Left kidney (tissue), 2 donors: ENCODE results near the gene TNS1. TPM values are rescaled to one million over a fixed set of nuclear protein-coding genes. Genes with fewer than 3 reads are reported as not detected.
A peak's percentile ranks its signal among the peaks of the same experiment; 100 is the strongest.

Experiments
- DNase-seq: peaks from one replicate; pipeline ENCODE4 v3.0.0-alpha.2; 2013
- polyA plus RNA-seq: library from polyadenylated mRNA; unstranded; fragments of 120-200 nt; gene quantifications from one replicate; pipeline ENCODE4 v1.2.1, GENCODE V29; 2013; ENCODE audit not compliant: insufficient read length

The TNS1 gene
- polyA plus RNA-seq, 1 donor, result 64.9 TPM

DNA sequence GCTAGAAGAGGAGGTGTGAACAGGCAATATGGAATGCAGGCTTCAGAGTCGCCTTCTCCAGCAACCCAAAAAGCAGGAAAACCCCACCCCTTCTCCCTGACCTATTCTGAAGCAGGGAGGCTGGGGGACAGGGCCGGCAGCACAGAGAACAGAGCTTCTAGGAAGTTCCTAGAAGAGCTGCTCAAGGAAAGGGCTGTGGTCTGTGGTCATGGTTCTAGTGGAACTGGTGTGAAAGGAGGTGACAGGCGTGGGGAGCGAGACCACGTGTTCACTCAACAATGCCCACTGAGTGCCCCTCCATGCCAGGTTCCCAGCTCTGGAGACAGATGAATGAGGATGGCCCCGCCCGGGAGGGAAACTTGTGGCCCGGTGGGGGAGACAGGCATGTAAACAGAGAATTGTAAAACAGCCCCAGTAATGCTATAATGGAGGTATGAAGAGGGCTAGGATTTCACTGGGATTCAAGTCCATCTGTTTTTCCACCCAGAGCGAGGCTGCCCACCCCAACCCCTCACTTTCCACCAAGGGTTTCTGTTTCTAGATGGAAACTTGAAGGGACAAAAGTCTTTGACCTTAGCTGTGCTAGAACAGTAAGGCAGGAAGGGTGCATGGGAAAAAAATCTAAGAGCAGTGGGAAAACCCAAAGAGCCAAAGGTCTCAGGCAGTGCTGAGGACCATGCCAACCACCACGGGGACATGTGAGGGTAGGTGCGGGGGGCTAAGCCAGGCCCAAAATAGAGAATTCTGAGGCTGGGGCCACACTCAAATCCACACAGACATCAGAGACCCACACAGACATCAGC is 71.8 kb downstream of the TNS1 start:
- DNase-seq, result no peak

DNA sequence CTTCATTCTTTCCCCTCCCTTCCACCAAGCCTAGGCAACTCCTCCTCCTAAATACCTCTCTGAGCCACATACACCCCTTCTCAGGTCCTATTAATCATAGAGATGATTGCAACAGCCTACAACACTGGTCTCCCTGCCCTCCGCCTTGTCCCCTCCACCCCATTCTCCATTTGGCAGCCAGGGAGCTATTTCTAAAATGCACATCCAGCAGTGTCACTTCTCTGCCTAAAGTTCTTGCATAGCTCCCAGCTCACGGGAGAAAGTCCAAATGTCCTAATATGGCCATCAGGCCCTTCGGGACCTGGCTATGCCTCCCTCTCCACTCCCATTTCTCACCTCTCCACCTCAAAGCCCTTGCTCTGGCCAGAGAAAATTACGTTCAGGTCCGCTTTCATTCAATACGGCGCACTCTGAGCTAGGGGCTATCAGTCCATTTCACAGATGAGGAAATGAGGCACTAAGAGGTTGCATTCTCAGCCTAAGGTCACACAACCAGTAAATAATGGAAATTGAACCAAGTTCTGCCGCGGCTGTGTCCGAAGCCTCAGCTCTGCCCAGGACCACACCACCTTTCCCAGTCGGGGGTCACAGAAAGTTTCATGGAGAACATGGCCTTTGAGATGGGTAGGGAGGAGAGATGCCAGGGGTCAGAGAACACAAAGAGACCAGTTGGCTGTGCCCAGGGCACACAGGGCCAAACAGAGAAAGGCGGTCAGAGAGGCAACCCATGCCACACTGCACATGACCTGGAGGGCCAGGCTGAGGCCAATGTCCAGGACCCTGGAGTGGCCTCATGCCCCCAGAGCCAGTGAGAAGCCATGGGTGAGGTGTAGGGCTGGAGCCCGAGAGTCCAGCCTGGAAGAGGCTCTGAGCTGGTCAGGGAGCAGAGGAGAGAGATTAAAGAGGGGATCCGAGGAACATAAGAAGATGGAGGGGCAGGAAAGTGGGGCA is 72.8 kb downstream of the TNS1 start:
- no peak for DNase-seq

DNA sequence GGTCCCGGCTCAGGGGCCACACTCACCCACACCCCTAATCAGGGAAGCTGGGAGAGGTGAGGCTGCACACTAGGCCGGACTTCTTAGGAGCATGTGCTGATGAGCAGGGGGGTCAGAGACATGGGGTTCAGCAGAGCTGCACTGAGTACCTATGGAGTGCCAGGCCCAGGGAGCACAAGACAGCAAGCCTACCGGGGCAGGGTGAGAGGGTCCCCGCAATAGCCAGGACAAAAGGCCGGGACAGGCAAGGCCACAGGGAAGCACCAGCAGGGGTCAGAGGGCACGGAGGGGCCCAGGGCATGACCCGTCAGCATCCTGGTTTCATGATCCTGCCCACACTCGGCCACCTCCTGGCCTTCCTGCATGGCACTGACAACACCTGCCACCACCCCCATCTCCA is 73.5 kb downstream of the TNS1 start:
- DNase-seq, result no peak

DNA sequence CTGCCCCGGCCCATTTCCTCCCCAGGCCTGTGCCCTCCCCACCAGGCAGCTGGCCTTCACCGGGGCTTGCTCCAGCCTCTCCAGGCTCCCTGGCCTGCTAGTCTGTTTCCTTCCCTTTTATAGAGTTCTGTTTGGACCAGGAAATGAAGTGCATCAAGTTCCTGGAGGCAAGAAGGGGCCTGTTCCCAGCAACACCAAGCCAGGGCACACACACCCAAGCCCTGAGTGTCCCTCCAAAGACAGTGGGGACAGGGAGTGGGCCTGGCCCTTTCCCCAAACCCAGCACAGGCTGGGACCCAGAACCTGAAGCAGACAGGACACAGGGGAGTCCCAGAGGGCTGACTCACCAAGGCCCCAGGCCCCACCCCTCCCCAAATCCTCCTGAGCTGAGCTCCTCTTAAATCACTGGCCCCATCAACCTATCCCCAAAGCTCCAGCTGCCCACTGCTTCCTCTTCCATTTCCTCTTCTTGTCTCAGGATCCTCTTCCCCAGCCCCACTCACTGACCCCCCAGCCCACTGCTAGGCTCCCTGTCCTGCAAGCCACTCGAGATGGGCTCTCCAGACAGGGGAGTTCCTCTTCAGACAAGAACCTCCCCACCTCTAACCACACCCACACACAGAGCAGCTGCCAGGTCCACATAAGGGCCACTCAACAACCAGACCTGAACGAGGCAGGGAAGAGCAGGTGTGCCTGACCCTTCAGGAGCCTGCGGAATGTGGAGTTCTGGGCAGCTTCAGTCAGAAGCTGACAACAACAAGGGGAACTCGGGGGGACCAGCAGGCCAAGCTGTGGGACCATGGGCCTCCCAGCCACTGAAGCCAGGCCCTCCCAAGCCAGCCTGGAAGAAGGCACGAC is 74.2 kb downstream of the TNS1 start:
- DNase-seq, result no peak

DNA sequence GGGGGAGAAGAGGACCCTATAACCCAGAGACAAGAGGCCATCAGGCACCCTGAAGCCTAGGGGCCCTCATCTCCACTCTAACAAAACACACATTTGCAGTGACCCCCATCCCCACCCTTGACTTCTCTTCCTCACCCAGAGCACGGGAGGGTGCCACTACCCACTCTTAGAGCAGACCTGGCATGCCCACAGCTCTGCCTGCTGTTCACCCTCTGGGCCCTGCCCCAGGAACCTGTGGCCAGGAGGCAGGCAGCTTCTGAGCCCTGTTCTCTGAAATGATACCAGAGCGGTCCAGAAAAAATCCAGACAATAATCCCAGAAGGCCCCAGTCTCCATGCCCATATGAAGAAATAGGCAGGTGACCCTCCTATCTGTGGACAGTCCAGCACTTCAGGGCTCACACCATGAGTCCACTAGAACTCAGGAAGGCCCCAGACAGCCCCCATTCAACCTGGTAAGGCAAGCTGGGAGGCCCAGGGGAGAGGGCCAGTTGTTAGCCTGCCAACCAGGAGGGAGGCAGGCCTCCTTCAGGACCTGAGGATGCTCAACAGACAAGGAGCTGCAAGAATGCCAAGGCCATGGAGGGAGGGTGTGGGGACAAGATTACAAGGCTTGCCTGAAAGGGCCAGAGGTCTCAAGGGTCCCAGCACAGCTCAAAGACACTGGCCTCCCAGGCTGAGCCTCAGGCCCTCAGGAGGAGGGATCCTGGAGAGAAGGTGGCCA is 75.0 kb downstream of the TNS1 start:
- no peak for DNase-seq

DNA sequence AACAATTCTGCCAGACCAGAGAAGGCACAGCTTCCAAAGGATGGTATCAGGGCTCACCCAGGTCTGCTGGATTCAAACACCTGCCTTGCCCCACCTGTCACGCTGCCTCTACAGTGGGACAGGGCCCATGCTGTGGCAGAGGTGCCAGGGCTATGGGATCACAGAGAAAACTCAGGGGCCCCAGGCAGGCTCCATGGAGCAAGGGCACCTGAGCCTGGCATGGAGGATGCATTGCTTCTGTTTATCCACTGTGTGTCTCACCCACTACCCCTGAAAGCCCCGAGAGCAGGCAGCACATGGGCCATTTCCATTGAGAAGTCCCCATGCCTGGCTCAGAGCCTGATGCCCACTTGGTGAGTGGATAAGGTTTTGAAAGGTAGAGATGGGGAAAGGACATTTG is 76.0 kb downstream of the TNS1 start:
- DNase-seq, result no peak

DNA sequence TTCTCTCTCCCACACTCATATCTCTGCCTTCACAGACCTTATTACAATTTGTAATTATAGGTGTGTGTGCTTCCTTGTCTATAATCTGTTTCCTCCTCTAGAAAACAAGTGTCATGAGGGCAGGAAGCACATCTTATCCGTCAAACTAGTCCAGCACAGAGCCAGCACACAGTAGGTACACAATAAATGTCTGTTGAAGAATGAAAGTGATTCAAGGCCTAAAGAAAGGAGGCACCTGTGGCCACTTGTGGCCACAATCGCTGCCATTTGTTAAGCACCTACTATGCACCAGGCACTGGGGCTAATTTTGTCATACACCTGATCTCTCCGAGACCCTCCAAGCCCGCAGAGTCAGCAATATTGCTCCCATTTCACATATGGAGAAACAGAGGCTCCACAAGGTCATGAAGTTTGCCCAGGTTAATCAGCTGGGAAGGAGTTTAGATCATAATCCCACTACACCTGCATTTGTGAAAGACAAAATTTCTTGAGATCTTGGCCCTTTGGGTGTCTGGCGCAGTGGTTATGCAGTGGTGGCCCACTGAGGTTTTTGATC is 78.4 kb downstream of the TNS1 start:
- no peak for DNase-seq

DNA sequence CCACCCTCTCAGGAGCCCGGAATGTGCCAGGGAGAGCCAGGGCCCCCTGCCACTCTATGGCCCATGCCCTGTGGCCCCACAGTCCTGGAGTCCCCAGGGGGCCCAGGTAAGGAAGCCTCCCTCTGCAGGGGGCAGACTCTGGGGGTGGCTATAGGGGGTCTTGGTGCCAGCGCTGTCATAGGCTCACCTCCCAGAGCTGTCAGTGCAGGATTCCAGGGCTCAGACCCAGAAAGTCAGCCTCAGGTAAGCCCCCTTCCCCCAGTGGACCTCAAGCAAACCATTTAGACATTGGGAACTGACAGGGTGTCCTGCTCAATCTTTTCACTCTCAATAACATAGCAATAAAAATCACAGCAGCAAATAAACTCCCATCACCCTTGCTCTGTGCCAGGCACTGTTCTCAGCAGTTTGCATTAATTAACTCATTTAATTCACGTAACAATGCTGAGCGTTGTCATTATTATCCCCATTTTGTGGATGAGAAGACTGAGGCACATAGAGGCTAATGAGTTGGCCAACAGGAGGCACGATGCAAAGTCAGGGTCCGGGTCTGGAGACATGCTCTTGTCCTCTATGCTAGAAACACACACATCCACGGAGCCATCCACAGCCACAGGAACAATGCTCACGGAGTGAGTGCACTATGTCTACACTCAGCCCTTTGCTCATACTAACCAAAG is 79.6 kb downstream of the TNS1 start:
- DNase-seq, result no peak

DNA sequence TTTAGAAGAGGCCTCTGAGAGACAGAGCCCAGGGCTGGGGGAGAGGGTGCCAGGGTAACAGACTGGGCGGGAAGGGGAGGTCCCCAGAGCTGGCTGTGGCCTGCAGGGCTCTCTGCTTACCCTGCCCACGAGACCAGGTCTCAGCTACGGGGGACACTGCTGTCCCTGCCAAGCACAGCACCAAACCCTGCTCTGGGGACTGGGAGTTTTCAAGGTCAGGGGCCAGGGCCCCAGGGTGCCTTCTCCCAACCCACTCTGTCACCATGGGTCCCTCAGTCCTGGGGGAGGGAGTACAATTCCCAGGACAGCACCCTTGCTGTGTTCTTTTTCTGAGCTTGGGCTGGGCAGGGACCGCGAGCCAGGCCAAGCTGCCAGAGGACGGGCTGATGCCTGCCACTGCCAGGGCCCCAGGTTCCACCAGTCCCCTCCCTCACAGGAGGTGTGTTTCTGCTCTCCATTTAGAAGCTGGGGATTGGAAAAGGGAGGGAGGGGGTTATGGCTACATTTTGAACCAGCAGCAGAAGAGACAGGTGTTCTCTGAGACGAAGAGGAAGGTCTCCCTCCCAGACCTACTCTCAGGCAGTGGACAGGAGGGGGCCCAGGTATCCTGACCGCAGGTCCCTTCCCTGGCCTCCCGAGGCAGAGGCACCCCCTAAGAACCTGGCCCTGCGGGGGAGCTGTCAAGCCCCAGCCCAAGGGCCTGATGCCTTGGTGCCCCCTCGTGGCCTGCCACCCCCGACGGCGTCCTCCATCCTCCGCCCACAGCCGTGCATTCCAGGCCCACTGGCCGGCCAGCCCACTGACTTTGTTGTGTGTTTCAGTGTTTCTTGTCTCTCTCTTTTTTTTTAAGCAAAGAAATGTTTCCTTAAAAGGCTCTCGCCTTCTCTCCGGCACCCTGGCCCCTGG is 80.4 kb downstream of the TNS1 start:
- no peak for DNase-seq

DNA sequence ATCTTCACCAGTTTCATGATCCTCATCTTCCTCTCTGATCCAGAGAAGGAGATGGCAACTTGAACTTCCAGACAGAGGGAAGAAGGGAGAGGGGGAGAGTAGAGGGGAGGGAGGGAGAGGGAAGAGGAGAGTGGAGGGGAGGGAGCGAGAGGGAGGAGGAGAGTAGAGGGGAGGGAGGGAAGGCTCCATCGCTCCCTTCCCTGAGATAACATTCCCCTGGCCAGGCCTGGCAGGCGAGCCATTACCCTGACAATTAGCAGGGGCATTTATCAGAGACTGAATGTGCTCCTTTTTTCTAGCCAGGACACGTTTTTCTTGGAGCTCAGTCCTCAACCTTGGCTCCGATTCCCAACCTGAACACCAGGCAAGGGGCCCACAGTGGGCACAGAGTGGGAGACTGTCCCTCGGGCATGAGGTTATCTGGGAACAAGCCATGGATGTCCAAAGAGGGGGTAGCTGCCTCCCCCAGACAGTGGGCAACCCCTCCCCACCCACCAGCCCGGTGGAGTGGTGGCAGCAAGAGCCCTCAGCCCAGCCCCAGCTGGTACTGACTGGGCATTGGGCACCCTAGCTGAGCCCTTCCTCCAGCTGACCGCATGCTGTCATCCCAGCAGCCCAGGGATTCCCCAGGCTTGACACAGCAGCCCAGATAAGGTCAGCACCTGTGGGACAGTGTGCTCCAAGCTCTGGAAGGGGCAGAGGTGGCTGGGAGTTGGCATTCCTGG is 81.8 kb downstream of the TNS1 start:
- DNase-seq, result peak; percentile 46

DNA sequence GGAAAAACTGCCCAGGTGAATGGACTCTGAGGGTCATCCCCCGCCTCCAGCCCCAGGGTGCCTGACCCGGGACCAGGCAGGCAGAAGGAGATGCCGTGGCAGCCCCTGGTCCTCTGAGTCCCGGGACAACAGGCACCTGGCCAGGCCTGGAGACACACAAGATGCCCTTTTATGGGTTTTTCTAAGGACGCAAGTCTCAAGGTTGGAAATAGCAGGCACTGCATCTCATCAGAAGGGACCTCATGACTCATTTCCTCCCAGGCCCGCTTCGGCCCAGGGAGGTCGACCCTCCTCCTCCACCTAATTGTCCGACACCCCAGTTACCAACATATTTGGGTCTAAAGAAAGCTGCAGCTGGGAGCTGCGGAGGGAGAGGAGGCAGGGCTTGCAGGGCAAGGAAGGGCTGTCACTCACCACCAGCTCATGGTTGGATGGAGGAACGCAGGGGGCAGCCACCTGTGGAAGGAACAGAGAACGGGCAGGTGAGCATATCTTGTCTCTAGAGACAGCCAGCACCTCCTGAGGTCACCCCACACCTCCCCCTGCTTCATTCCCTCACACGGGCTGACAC is 82.9 kb downstream of the TNS1 start:
- no peak for DNase-seq

DNA sequence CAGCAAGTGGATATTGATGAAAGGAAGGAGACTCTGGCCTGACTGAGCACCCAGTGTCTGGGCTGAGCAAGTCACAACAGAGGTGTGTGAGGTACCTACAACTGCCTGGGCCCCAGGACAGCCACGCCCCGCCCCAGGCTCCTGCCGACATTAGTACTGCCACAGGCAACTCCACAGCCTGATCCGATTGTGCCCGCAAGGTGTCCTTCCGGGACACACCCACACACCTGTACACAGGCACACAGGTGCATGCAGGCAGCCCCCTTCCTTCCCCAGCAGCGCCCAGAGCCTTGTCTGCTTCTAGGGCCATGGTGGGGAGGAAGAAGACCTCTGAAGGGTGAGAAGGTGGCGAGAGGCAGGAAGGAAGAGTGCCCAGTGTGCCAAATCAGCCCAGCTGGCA is 83.6 kb downstream of the TNS1 start:
- no peak for DNase-seq

DNA sequence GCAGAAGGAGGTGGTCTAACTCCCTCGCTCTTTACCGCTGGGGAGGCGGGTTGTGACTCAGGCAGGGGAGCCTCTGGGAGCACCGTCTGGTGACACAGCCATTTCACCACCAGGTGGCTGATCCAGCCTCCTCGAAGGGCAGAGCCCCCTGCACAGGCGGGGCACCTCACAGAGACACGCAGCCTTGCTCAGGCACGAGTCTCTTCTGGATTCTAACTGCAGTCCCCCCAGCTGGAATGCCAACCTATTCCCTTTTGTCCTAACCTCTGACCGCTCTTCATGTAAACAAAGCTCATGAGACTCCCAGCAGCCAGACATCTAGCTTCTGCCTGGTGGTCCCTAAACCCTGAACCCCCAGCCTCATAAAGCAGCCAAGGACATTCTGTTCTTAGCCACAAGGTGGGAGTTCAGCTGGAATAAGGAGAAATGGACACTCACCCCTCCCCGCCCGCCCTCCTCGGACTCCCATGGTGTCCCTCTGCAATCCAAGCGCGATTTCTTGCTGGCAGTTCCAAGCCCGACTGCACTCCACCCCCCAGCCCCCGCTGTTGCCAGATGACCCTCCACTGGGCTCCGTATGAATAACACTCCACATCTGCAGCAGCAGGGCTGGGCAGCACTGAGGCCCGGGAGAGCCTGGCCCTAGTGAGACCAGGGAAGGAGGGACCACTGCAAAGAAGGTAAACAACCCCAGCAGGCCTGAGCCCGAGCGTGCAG is 84.3 kb downstream of the TNS1 start:
- DNase-seq, result no peak

DNA sequence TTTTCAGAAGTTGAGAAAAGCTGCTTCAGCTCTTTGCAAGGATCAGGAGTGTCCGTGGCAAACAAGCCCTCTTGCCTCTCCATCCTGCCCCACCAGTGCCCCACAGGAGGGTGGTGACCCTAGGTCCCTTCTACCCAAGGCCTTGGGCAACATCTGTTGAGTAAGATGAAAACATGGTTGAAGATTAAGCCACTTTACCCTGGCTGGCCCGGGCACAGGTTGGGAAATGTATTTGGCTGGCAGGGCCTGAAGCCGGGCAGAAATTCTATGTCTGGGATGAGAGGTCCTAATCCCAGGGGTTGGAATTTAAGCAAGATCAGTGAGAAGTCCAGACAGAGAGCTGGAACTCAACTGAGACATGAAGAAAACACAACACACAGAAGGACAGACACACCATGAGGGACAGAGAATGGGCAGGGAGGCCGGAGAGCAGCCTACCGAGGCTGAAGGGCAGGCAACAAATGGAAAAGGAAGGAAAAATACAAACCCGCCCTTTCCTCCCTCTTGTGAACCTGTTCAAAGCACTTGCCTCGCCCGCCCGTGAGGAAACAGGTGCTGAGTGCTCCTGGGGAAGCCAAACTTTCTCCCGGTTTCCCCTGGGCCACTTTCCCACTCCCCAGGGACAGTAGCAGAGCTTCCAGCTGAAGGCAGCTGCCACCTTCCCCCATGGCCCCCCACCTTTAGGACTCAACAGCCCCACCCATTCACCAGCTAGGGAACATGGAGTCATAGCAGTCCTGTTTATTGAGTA is 86.1 kb downstream of the TNS1 start:
- no peak for DNase-seq

DNA sequence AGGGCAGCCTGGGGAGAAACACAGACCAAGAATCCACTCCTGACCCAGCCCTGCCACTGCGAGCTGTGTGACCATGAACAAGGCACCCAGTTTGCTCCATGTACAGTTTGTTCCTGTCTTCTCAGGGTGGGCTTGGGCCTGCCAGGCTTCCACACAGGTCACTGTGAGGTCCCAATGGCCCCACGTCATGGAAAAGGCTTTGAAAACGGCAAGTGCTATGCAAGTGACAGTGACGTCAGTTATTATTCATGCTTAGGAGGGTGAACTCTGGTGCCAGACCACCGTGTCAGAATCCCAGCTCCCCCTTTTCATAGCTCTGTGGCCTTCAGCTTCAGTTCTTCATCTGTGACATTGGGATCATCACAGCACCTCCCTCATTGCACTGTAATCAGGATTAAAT is 87.1 kb downstream of the TNS1 start:
- no peak for DNase-seq

DNA sequence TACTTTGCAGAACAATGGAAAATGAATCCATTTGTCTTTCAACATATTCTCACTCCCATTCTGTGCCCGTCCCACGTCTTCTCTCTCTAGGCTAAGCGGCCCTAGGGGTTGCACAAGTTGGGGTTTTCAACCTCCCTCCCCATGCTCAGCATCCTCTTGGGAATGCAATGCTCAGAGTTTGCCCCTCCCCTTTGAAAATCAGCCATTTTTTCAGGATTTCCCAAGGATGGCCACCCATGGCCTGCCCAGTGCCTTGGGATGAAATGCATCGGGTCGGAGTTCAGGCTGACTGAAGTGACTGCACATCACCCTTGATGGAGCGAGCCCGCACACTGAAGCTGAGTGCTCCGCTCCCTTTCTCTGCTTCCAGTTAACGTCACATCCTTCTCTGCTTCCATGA is 87.9 kb downstream of the TNS1 start:
- no peak for DNase-seq

DNA sequence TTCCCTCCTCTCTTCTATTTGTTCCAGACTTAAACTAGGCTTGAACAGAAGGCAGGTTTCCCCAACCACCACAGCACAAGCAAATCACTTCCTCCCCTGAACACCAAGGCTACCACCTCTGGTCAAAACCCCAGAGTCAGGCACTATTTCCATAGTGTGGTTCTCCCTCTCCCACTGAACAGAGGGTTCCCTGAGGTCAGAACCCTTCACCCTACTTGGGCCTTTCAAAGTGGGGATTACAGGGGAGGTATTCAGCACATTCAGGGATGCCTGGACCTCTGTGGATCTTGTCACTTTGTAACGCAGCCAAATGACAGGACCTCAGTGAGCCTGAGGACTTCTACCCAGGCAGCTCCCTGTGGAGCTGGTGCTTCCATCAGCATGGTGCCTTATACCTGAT is 88.7 kb downstream of the TNS1 start:
- DNase-seq, result no peak
